Fibroblast of lung (primary cell): Measurements from ENCODE around the gene CAPN8. TPM values are rescaled to one million over a fixed set of nuclear protein-coding genes. Genes with fewer than 3 reads are reported as not detected.

ENCODE experiments used
- DNase-seq, 2 donors: peaks; one replicate each; pipeline versions ENCODE4 v3.0.0 to v3.0.0-alpha.2; 2010; ENCODE audit warnings: low read depth in 2 of 2
- H2AFZ ChIP-seq: 2 replicates; pipeline ENCODE4 v1.5.1; 2012; ENCODE audit warnings: low read length, control low read depth, inconsistent platforms
- H3K27ac ChIP-seq: 2 replicates; pipeline ENCODE4 v1.5.1; 2011; ENCODE audit warnings: low read length, control low read depth; ENCODE audit not compliant: insufficient read depth
- H3K27me3 ChIP-seq: 2 replicates; pipeline ENCODE4 v1.5.1; 2011; ENCODE audit warnings: mild to moderate bottlenecking, low read length; ENCODE audit not compliant: control insufficient read depth, insufficient read depth
- H3K36me3 ChIP-seq: 2 replicates; pipeline ENCODE4 v1.5.1; 2011; ENCODE audit warnings: low read length; ENCODE audit not compliant: control insufficient read depth, insufficient read depth
- H3K4me1 ChIP-seq: 2 replicates; pipeline ENCODE4 v1.5.1; 2011; ENCODE audit warnings: low read length; ENCODE audit not compliant: control insufficient read depth, insufficient read depth; ENCODE audit errors: extremely low read depth
- H3K4me2 ChIP-seq: 2 replicates; pipeline ENCODE4 v1.5.1; 2011; ENCODE audit warnings: low read length, control low read depth; ENCODE audit not compliant: insufficient read depth; ENCODE audit errors: extremely low read depth
- H3K4me3 ChIP-seq, 4 experiments: fragments of 200-600 bp in 1 of 4; sonication (generic) in 1 of 4; replicated peaks in 1 of 4; 2 replicates each; pipeline ENCODE4 v1.5.1; 2011 to 2016; ENCODE audit warnings: low read length in 4 of 4, low read depth in 3 of 4, mild to moderate bottlenecking in 3 of 4, control low read depth in 2 of 4, inconsistent platforms in 1 of 4, mixed read lengths in 1 of 4; ENCODE audit not compliant: insufficient read depth in 1 of 4; ENCODE audit errors: control extremely low read depth in 1 of 4
- H3K79me2 ChIP-seq: 2 replicates; pipeline ENCODE4 v1.5.1; 2012; ENCODE audit warnings: mild to moderate bottlenecking, low read length, inconsistent platforms; ENCODE audit not compliant: control insufficient read depth, insufficient read depth
- H3K9ac ChIP-seq: 2 replicates; pipeline ENCODE4 v1.5.1; 2011; ENCODE audit warnings: mild to moderate bottlenecking, low read length, control low read depth; ENCODE audit not compliant: insufficient read depth
- H3K9me3 ChIP-seq: 2 replicates; pipeline ENCODE4 v1.5.1; 2012; ENCODE audit warnings: low read depth, low read length; ENCODE audit not compliant: control insufficient read depth, insufficient read depth
- H4K20me1 ChIP-seq: 2 replicates; pipeline ENCODE4 v1.5.1; 2011; ENCODE audit warnings: low read length; ENCODE audit not compliant: control insufficient read depth, insufficient read depth; ENCODE audit errors: extremely low read depth
- CTCF ChIP-seq, 2 donors: IDR thresholded peaks in 1 of 2; conservative IDR thresholded peaks in 1 of 2; 1 replicate in 1 of 2; 2 replicates in 1 of 2; pipeline ENCODE4 v1.5.1; 2011 to 2012; ENCODE audit warnings: low read length in 2 of 2, control low read depth in 1 of 2, inconsistent platforms in 1 of 2, low read depth in 1 of 2, mild to moderate bottlenecking in 1 of 2
- EZH2 ChIP-seq: IDR thresholded peaks from 2 replicates; pipeline ENCODE4 v1.5.1; 2012; ENCODE audit warnings: low read length, control low read depth, mild to moderate bottlenecking; ENCODE audit errors: missing control alignments
- polyA plus RNA-seq, 2 donors: library from polyadenylated mRNA; depleted of rRNA in 1 of 2; stranded (reverse) in 1 of 2; unstranded in 1 of 2; fragments of >200 nt; gene quantifications; 2 replicates each; pipeline ENCODE4 v1.2.1, GENCODE V29; 2011 to 2012; ENCODE audit warnings: missing spikeins in 1 of 2
- total RNA-seq: library from RNA; depleted of rRNA; stranded (reverse); fragments of >200 nt; gene quantifications from 2 replicates; pipeline ENCODE4 v1.2.1, GENCODE V29; 2014

CAPN8 gene
- total and polyA plus RNA-seq, 2 donors (not counting 1 experiment from before 2014, with no cell fraction given), result not detected

GRCh38 chr1:223635236-223635635 lies 30.3 kb downstream of the CAPN8 start:
- Histone ChIP-seq H3K4me3 (no peak overlapping the region), H3K36me3 (no peaks in the 10 kb centered on the region), H3K27ac (no peak overlapping the region), H4K20me1 (no peaks in the 10 kb centered on the region), H3K4me1 (no peaks in the 10 kb centered on the region), H2AFZ (no peak overlapping the region), H3K4me2 (no peak overlapping the region), H3K27me3 (peaks cover 14% of the 10 kb centered on the region), H3K9me3 (no peaks in the 10 kb centered on the region), H3K9ac (no peak overlapping the region), H3K79me2 (no peaks in the 10 kb centered on the region)
- no peak for DNase-seq
- TF ChIP-seq CTCF (conservative IDR thresholded peaks at IDR 0.05 in 1 of 2, IDR thresholded peaks at IDR 0.05 in 1 of 2; ENCODE audit: low read depth in 1 of 2, low read length in 2 of 2), result no peak
- no peak for TF ChIP-seq EZH2

- Histone ChIP-seq H3K9me3 (no peaks in the 10 kb centered on the region), H3K4me2 (no peak overlapping the region), H3K79me2 (no peaks in the 10 kb centered on the region), H3K27ac (no peak overlapping the region), H3K4me3 (no peak overlapping the region), H3K9ac (no peak overlapping the region), H3K36me3 (no peaks in the 10 kb centered on the region), H3K4me1 (no peaks in the 10 kb centered on the region), H3K27me3 (peaks cover 14% of the 10 kb centered on the region), H4K20me1 (no peaks in the 10 kb centered on the region), H2AFZ (no peak overlapping the region)
- TF ChIP-seq CTCF (conservative IDR thresholded peaks at IDR 0.05 in 1 of 2, IDR thresholded peaks at IDR 0.05 in 1 of 2; ENCODE audit: low read depth in 1 of 2, low read length in 2 of 2) (no peak), EZH2 (no peak)
- DNase-seq, result no peak
These were observed 31.1 kb downstream of the CAPN8 start for GRCh38 chr1:223634423-223634822.

GRCh38 chr1:223631956-223632355 lies 33.5 kb downstream of the CAPN8 start:
- no peak overlapping the region for H3K9ac ChIP-seq
- H3K4me2 ChIP-seq, result no peak overlapping the region
- no peaks in the 10 kb centered on the region for H3K4me1 ChIP-seq
- H3K27ac ChIP-seq, result no peak overlapping the region
- H3K79me2 ChIP-seq, result no peaks in the 10 kb centered on the region
- H2AFZ ChIP-seq, result no peak overlapping the region
- no peaks in the 10 kb centered on the region for H3K9me3 ChIP-seq
- H3K27me3 ChIP-seq, result peaks cover 18% of the 10 kb centered on the region
- no peak for DNase-seq
- no peaks in the 10 kb centered on the region for H4K20me1 ChIP-seq
- H3K36me3 ChIP-seq, result no peaks in the 10 kb centered on the region
- TF ChIP-seq EZH2, result no peak
- no peak for TF ChIP-seq CTCF (conservative IDR thresholded peaks at IDR 0.05 in 1 of 2, IDR thresholded peaks at IDR 0.05 in 1 of 2; ENCODE audit: low read depth in 1 of 2, low read length in 2 of 2)
- no peak overlapping the region for H3K4me3 ChIP-seq
